CD4-positive, alpha-beta T cell (primary cell): ENCODE results near the gene FCGR3A. TPM values are rescaled to one million over a fixed set of nuclear protein-coding genes. Genes with fewer than 3 reads are reported as not detected.
"Not testable (repeated sequence)": the region's sequence is repeated elsewhere in the genome, so short reads cannot be mapped to it uniquely, and the experiment has no call there.

Experiments
- ATAC-seq: fragments of 200-7000 bp; cut with Tn5 transposase; one replicate; pipeline ENCODE4 v1.10.0; 2022; ENCODE audit warnings: mild to moderate bottlenecking; ENCODE audit not compliant: poor library complexity
- CTCF ChIA-PET: fragments of 350-600 bp; sonication (Branson Sonifier 250); formaldehyde crosslinking; loops from one replicate; lab custom pipeline; 2021; ENCODE audit warnings: antibody characterized with exemption, inconsistent platforms; lab: Charles Lee
- POLR2A ChIA-PET: fragments of 350-600 bp; sonication (Branson Sonifier 250); formaldehyde crosslinking; loops from one replicate; lab custom pipeline; 2021; ENCODE audit warnings: antibody characterized with exemption, inconsistent platforms; lab: Charles Lee
- DNase-seq, 14 experiments: peaks; one replicate each; pipeline ENCODE4 v3.0.0-alpha.2; 2013 to 2020; ENCODE audit warnings: mixed read lengths in 2 of 14
- H3K27ac ChIP-seq, 2 donors: one replicate each; pipeline versions ENCODE4 v1.5.1 to v1.7.0; 2013; ENCODE audit warnings: low read length in 2 of 2, low read depth in 1 of 2, mild to moderate bottlenecking in 1 of 2
- H3K27me3 ChIP-seq, 2 experiments: 1 replicate in 1 of 2; 2 replicates in 1 of 2; pipeline versions ENCODE4 v1.6.1 to v1.7.0; 2013; ENCODE audit warnings: low read length in 2 of 2, control low read depth in 1 of 2, mild to moderate bottlenecking in 1 of 2, moderate library complexity in 1 of 2; ENCODE audit not compliant: insufficient read depth in 2 of 2, control insufficient read depth in 1 of 2
- H3K36me3 ChIP-seq: one replicate; pipeline ENCODE4 v1.6.1; 2013; ENCODE audit warnings: low read length, control low read depth; ENCODE audit not compliant: insufficient read depth
- H3K4me1 ChIP-seq: one replicate; pipeline ENCODE4 v1.6.1; 2013; ENCODE audit warnings: low read length, control low read depth; ENCODE audit not compliant: insufficient read depth
- H3K4me3 ChIP-seq: one replicate; pipeline ENCODE4 v1.5.1; 2013; ENCODE audit warnings: mild to moderate bottlenecking, low read length, moderate library complexity
- H3K9me3 ChIP-seq, 2 experiments: 1 replicate in 1 of 2; 2 replicates in 1 of 2; pipeline versions ENCODE4 v1.6.1 to v1.7.0; 2013; ENCODE audit warnings: low read length in 2 of 2, mild to moderate bottlenecking in 2 of 2, control low read depth in 1 of 2, moderate library complexity in 1 of 2; ENCODE audit not compliant: control insufficient read depth in 1 of 2, insufficient read depth in 1 of 2
- H3K27ac Mint-ChIP-seq: one replicate; pipeline ENCODE4 v1.8.0; 2020; ENCODE audit warnings: mixed read lengths
- H3K27me3 Mint-ChIP-seq: one replicate; pipeline ENCODE4 v1.8.0; 2021; ENCODE audit warnings: mixed read lengths
- H3K36me3 Mint-ChIP-seq: one replicate; pipeline ENCODE4 v1.8.0; 2021; ENCODE audit warnings: low read depth, mixed read lengths
- H3K4me1 Mint-ChIP-seq: one replicate; pipeline ENCODE4 v1.8.0; 2021; ENCODE audit warnings: low read depth, mixed read lengths
- H3K4me3 Mint-ChIP-seq: one replicate; pipeline ENCODE4 v1.8.0; 2020; ENCODE audit warnings: mild to moderate bottlenecking, mixed read lengths
- H3K9me3 Mint-ChIP-seq: one replicate; pipeline ENCODE4 v1.8.0; 2020; ENCODE audit warnings: mixed read lengths
- intact Hi-C, 2 experiments: fragments of 100-400 bp; cut with DNase I in 1 of 2; cut with micrococcal nuclease in 1 of 2; formaldehyde crosslinking; loops; one replicate each; pipeline versions ENCODE4 v1.15.1 to v1.9.0; 2023 to 2025; cut with DNase I, micrococcal nuclease
- total RNA-seq, 174 experiments: library from RNA in 2 of 174; stranded (reverse) in 2 of 174; gene quantifications; one replicate each; pipeline ENCODE4 v1.2.3 and lab custom pipeline; 2021 to 2026

The FCGR3A gene
- total RNA-seq, 2 experiments from 2014 or later = 0.25 to 0.34 TPM

DNA sequence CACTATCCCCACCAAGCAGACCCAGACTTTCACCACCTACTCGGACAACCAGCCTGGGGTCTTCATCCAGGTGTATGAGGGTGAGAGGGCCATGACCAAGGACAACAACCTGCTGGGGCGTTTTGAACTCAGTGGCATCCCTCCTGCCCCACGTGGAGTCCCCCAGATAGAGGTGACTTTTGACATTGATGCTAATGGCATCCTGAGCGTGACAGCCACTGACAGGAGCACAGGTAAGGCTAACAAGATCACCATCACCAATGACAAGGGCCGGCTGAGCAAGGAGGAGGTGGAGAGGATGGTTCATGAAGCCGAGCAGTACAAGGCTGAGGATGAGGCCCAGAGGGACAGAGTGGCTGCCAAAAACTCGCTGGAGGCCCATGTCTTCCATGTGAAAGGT lies 23.7 kb downstream of the FCGR3A start:
- H3K9me3 ChIP-seq, H3K27ac ChIP-seq, POLR2A ChIA-PET, H3K4me3 ChIP-seq, H3K27ac Mint-ChIP-seq, CTCF ChIA-PET, ATAC-seq, DNase-seq, H3K27me3 ChIP-seq, H3K36me3 ChIP-seq, H3K9me3 Mint-ChIP-seq: not testable (repeated sequence)
- peaks cover 18% of the 10 kb centered on the region for H3K4me1 ChIP-seq
- peaks cover 23% of the 10 kb centered on the region for H3K27me3 Mint-ChIP-seq
- peaks cover 28% of the 10 kb centered on the region for H3K36me3 Mint-ChIP-seq
- intact Hi-C loops = loop anchor here in 1 of 2 experiments (2.0 kb wide), 1 partner anchor 83 kb away; no protein-coding TSS in a partner anchor
- peaks cover 21% of the 10 kb centered on the region for H3K4me1 Mint-ChIP-seq
- peak overlapping the region; percentile 45 for H3K4me3 Mint-ChIP-seq

DNA sequence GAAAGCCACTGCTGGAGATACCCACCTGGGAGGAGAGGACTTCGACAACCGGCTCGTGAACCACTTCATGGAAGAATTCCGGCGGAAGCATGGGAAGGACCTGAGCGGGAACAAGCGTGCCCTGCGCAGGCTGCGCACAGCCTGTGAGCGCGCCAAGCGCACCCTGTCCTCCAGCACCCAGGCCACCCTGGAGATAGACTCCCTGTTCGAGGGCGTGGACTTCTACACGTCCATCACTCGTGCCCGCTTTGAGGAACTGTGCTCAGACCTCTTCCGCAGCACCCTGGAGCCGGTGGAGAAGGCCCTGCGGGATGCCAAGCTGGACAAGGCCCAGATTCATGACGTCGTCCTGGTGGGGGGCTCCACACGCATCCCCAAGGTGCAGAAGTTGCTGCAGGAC lies 24.3 kb downstream of the FCGR3A start:
- POLR2A ChIA-PET = interaction anchor here (2.2 kb wide), 1 partner anchor 15 kb away, joined by 15 read pairs; no protein-coding TSS in a partner anchor
- H3K27me3 ChIP-seq, H3K9me3 Mint-ChIP-seq, intact Hi-C loops, ATAC-seq, CTCF ChIA-PET, H3K36me3 ChIP-seq, H3K27ac ChIP-seq, H3K9me3 ChIP-seq: not testable (repeated sequence)
- peaks cover 17% of the 10 kb centered on the region for H3K27me3 Mint-ChIP-seq
- peaks cover 15% of the 10 kb centered on the region for H3K4me1 Mint-ChIP-seq
- H3K4me3 Mint-ChIP-seq = peak overlapping the region; percentile 95
- Histone ChIP-seq H3K4me3 (peak overlapping the region; percentile 76), H3K4me1 (peaks cover 18% of the 10 kb centered on the region)
- peak in 1 of 14 experiments; percentile 27 for DNase-seq
- peaks cover 22% of the 10 kb centered on the region for H3K36me3 Mint-ChIP-seq
- H3K27ac Mint-ChIP-seq = peak overlapping the region; percentile 39

DNA sequence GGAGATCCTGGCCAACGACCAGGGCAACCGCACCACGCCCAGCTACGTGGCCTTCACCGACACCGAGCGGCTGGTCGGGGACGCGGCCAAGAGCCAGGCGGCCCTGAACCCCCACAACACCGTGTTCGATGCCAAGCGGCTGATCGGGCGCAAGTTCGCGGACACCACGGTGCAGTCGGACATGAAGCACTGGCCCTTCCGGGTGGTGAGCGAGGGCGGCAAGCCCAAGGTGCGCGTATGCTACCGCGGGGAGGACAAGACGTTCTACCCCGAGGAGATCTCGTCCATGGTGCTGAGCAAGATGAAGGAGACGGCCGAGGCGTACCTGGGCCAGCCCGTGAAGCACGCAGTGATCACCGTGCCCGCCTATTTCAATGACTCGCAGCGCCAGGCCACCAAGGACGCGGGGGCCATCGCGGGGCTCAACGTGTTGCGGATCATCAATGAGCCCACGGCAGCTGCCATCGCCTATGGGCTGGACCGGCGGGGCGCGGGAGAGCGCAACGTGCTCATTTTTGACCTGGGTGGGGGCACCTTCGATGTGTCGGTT lies 24.8 kb downstream of the FCGR3A start:
- H3K27ac Mint-ChIP-seq = peak overlapping the region; percentile 39
- intact Hi-C loops = loop anchor here in 1 of 2 experiments (5.0 kb wide), 1 partner anchor 1493 kb away; the partner anchor contains the start of gene PIGM
- H3K27me3 Mint-ChIP-seq = peaks cover 12% of the 10 kb centered on the region
- peak overlapping the region; percentile 95 for H3K4me3 Mint-ChIP-seq
- H3K27me3 ChIP-seq, H3K36me3 ChIP-seq, H3K9me3 Mint-ChIP-seq, H3K4me1 Mint-ChIP-seq, H3K9me3 ChIP-seq, H3K27ac ChIP-seq, CTCF ChIA-PET: not testable (repeated sequence)
- H3K4me1 ChIP-seq = peaks cover 14% of the 10 kb centered on the region
- ATAC-seq (peak; percentile 12), DNase-seq (peak in 4 of 14 experiments; percentile 24 to 49 (median 44))
- POLR2A ChIA-PET = interaction anchor here (2.2 kb wide), 1 partner anchor 15 kb away, joined by 15 read pairs; no protein-coding TSS in a partner anchor
- peaks cover 17% of the 10 kb centered on the region for H3K36me3 Mint-ChIP-seq
- H3K4me3 ChIP-seq = peak overlapping the region; percentile 76

DNA sequence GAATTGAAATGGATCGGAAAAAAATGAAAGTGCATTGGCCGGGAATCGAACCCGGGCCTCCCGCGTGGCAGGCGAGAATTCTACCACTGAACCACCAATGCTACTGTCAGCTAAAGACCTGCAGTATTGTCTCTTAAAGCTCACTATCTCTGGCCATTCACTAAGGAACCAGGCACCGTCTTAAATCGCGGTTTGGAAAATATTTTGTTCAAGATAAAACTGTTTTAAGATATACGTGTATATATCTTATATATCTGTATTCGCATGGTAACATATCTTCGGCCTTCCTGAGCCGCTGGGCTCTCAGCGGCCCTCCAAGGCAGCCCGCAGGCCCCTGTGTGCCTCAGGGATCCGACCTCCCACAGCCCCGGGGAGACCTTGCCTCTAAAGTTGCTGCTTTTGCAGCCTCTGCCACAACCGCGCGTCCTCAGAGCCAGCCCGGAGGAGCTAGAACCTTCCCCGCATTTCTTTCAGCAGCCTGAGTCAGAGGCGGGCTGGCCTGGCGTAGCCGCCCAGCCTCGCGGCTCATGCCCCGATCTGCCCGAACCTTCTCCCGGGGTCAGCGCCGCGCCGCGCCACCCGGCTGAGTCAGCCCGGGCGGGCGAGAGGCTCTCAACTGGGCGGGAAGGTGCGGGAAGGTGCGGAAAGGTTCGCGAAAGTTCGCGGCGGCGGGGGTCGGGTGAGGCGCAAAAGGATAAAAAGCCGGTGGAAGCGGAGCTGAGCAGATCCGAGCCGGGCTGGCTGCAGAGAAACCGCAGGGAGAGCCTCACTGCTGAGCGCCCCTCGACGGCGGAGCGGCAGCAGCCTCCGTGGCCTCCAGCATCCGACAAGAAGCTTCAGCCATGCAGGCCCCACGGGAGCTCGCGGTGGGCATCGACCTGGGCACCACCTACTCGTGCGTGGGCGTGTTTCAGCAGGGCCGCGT lies 25.5 kb downstream of the FCGR3A start, which contains the start of gene HSPA6:
Gene HSPA6 (plus strand): TSS at position 724 of the 925 bp plus-strand sequence. CDS start 119 bp downstream, at position 843.
- H3K9me3 ChIP-seq, H3K9me3 Mint-ChIP-seq, H3K27me3 ChIP-seq, H3K36me3 ChIP-seq, H3K4me1 Mint-ChIP-seq, H3K4me1 ChIP-seq, CTCF ChIA-PET, H3K27ac ChIP-seq: not testable (repeated sequence)
- peaks cover 12% of the 10 kb centered on the region for H3K27me3 Mint-ChIP-seq
- intact Hi-C loops = loop anchor here in 1 of 2 experiments (2.0 to 5.0 kb wide), 2 partner anchors 17 to 1492 kb away; partner anchors contain the start of gene PIGM
- peak within 1 kb of the TSS; percentile 98 for H3K27ac Mint-ChIP-seq
- ATAC-seq = peak; percentile 69
- DNase-seq = peak; percentile 42 to 92 (median 68)
- H3K36me3 Mint-ChIP-seq = peaks cover 16% of the 10 kb centered on the region
- peak within 1 kb of the TSS; percentile 76 for H3K4me3 ChIP-seq
- POLR2A ChIA-PET = interaction anchor here (0.7 to 2.2 kb wide), 2 partner anchors 8 to 16 kb away, joined by 3 to 15 read pairs; no protein-coding TSS in a partner anchor
- H3K4me3 Mint-ChIP-seq = peak within 1 kb of the TSS; percentile 95

DNA sequence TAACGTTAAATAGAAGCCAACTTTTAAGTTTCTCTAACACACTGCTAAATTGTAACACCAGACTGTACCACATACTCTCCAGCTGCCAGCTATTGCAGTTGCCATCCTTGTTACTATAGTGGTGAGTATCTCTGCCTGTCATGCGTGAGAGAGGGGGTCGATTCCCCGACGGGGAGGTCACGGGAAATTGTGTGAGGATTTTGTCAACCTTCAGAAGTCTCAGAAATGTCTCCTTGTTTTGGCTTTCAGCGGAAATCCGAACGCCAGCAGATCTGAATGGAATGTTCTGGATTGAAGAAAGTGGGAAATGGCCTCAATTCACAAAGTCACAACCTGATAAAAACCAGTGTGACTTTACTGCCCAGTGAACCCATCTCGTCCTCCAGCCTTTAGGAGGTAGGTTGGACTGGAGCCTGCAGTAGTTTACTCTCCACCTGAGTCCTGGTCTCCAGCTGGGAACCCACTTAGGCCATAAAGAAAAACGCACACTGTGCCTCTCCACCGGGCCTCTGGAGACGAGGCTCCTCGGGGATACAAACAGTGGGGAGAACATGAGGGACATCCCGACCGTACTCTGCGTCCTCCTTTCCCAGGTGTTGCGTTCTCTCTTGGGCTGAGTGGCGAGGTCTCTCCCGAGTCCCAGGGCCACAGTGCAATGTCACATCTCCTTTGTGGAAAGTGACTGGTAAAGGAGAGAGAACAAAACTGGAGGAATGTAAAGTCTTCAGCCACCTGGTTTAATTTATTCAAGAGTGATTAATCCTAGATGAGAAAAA lies 26.4 kb downstream of the FCGR3A start:
- H3K27ac Mint-ChIP-seq = peak overlapping the region; percentile 98
- peak overlapping the region; percentile 95 for H3K4me3 Mint-ChIP-seq
- H3K36me3 ChIP-seq, H3K9me3 ChIP-seq, H3K9me3 Mint-ChIP-seq, H3K27me3 ChIP-seq, H3K4me1 Mint-ChIP-seq, H3K27ac ChIP-seq, DNase-seq, H3K4me1 ChIP-seq, CTCF ChIA-PET: not testable (repeated sequence)
- H3K4me3 ChIP-seq = peak overlapping the region; percentile 76
- ATAC-seq = peak; percentile 2
- intact Hi-C loops = loop anchor here in 1 of 2 experiments (2.0 to 5.0 kb wide), 2 partner anchors 18 to 1491 kb away; partner anchors contain the start of gene PIGM
- H3K36me3 Mint-ChIP-seq = peaks cover 16% of the 10 kb centered on the region
- peaks cover 12% of the 10 kb centered on the region for H3K27me3 Mint-ChIP-seq
- POLR2A ChIA-PET = interaction anchor here (0.7 to 2.2 kb wide), 2 partner anchors 9 to 17 kb away, joined by 3 to 15 read pairs; no protein-coding TSS in a partner anchor

DNA sequence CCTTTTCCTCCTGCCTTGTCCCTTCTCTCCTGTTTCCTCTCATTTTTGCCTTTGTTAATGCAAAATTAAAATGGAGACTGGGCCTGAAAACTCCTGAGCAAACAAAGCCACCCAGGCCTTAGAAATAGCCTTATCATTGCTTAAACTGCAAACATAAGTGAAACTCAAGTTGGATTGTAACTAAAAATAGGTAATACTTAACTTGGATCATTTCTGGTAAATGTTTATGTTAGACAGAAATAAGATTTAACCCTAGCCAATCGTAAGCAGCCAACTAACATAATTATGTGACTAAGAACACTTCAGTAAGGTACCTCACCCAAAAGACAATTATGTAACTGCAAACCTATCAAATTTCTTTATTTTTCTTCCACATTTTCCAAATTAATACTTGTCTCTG lies 35.7 kb downstream of the FCGR3A start:
- H3K36me3 ChIP-seq, H3K27ac ChIP-seq, DNase-seq, H3K4me1 ChIP-seq, H3K4me3 ChIP-seq, H3K4me1 Mint-ChIP-seq, H3K27ac Mint-ChIP-seq, H3K9me3 ChIP-seq, intact Hi-C loops, CTCF ChIA-PET, H3K4me3 Mint-ChIP-seq, POLR2A ChIA-PET, ATAC-seq, H3K9me3 Mint-ChIP-seq, H3K36me3 Mint-ChIP-seq, H3K27me3 Mint-ChIP-seq, H3K27me3 ChIP-seq: not testable (repeated sequence)
